ENCODE data around the gene EEF2. TPM values are rescaled to one million over a fixed set of nuclear protein-coding genes. Genes with fewer than 3 reads are reported as not detected.

Gene EEF2
- total RNA-seq, 2 donors from 2014 or later = 1,913 to 2,886 TPM

DNA sequence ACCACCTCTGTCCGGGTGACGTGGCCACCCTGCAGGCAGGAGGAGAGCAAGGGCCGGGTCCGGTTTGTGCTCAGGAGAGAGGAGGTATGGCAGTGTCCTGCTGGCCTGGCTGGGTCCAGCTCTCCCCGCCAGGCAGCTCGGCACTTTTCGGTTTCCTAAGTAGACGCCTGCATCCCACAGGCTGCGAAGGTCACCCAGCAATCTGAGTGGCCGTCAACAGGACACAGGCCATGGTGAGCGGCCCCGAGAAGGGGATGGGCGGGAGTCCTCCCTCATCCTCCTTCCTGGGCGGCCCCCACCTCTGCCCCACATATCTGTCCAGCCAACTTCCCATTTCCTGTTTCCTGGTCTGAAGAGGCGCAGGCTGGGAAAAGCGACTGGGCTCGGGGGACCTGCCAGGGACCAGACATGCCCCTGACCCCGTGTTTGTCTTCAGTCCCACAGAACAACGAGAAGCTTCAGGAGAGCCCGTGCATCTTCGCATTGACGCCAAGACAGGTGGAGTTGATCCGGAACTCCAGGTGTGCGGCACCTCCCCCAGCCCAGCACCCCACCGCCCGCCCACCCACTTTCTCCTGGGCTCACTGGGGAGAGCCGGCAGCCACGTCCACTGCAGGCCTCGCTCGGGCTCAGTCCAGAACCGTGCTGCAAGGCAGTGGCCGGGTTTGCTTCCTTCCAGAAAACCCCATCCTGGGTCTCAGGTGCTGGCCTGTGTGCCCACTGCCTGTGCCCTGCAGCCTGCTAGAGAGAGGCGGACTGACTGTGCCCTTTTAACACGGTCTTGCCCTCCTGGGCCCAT is 38.5 kb upstream of the EEF2 start:
- Mint-ChIP-seq H3K27ac (no peak overlapping the region), H3K4me3 (no peak overlapping the region), H3K4me1 (no peaks in the 10 kb centered on the region), H3K27me3 (ENCODE audit: insufficient read depth) (no peaks in the 10 kb centered on the region), H3K9me3 (peaks cover 3% of the 10 kb centered on the region), H3K36me3 (ENCODE audit: low read depth) (peaks cover 61% of the 10 kb centered on the region)
- no peaks in the 10 kb centered on the region for H3K27me3 ChIP-seq (ENCODE audit: control insufficient read depth, insufficient read depth, low read length, poor library complexity, severe bottlenecking)
- no peak overlapping the region for H3K27ac ChIP-seq (ENCODE audit: low read depth, low read length)
- WGBS, 2 experiments (ENCODE audit: insufficient coverage in 1 of 2, insufficient read length in 1 of 2) = 90 to 92% methylated on average over 22 to 34 of the region's 34 CpGs
- no peaks in the 10 kb centered on the region for H3K4me1 ChIP-seq (ENCODE audit: control insufficient read depth, insufficient read depth, low read length)
- peaks cover 6% of the 10 kb centered on the region for H3K9me3 ChIP-seq (ENCODE audit: control insufficient read depth, low read length)
- no peak overlapping the region for H3K9ac ChIP-seq (ENCODE audit: extremely low read depth, low read length, poor library complexity, severe bottlenecking)
- H3K36me3 ChIP-seq (ENCODE audit: control insufficient read depth, insufficient read depth, low read length) = peaks cover 40% of the 10 kb centered on the region
- no peak for DNase-seq
- H3K4me3 ChIP-seq (ENCODE audit: low read length) = no peak overlapping the region
- TF ChIP-seq, protein P1, sequence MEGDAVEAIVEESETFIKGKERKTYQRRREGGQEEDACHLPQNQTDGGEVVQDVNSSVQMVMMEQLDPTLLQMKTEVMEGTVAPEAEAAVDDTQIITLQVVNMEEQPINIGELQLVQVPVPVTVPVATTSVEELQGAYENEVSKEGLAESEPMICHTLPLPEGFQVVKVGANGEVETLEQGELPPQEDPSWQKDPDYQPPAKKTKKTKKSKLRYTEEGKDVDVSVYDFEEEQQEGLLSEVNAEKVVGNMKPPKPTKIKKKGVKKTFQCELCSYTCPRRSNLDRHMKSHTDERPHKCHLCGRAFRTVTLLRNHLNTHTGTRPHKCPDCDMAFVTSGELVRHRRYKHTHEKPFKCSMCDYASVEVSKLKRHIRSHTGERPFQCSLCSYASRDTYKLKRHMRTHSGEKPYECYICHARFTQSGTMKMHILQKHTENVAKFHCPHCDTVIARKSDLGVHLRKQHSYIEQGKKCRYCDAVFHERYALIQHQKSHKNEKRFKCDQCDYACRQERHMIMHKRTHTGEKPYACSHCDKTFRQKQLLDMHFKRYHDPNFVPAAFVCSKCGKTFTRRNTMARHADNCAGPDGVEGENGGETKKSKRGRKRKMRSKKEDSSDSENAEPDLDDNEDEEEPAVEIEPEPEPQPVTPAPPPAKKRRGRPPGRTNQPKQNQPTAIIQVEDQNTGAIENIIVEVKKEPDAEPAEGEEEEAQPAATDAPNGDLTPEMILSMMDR (conservative IDR thresholded peaks at IDR 0.05) = no peak

DNA sequence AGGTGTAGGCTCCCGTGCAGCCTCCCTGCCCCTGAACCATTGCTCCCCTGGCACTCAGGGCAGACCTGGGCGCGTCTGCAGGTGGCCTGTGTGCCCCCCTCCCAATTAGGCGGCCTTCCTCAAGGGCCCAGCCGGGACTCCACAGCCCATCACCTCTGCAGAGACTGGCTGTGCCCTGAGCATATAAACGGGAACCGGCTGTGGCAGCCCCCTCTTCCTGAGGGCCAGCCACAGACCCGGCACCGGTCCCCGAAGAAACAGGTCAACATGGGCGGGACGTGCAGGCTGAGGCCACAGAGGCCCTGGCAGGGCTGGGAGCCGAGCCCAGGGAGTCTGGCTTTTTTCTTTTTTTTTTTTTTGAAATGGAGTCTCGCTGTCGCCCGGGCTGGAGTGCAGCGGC is 34.3 kb upstream of the EEF2 start:
- H3K4me3 Mint-ChIP-seq = no peak overlapping the region
- H3K27ac Mint-ChIP-seq = no peak overlapping the region
- no peaks in the 10 kb centered on the region for H3K4me1 ChIP-seq (ENCODE audit: control insufficient read depth, insufficient read depth, low read length)
- peaks cover 6% of the 10 kb centered on the region for H3K9me3 ChIP-seq (ENCODE audit: control insufficient read depth, low read length)
- H3K27me3 ChIP-seq (ENCODE audit: control insufficient read depth, insufficient read depth, low read length, poor library complexity, severe bottlenecking) = no peaks in the 10 kb centered on the region
- no peak for DNase-seq
- peaks cover 3% of the 10 kb centered on the region for H3K9me3 Mint-ChIP-seq
- H3K36me3 Mint-ChIP-seq (ENCODE audit: low read depth) = peaks cover 51% of the 10 kb centered on the region
- WGBS, 2 experiments (ENCODE audit: insufficient coverage in 1 of 2, insufficient read length in 1 of 2) = 96 to 97% methylated on average over 6 to 17 of the region's 17 CpGs
- H3K27ac ChIP-seq (ENCODE audit: low read depth, low read length) = no peak overlapping the region
- peaks cover 38% of the 10 kb centered on the region for H3K36me3 ChIP-seq (ENCODE audit: control insufficient read depth, insufficient read depth, low read length)
- no peak overlapping the region for H3K9ac ChIP-seq (ENCODE audit: extremely low read depth, low read length, poor library complexity, severe bottlenecking)
- no peak overlapping the region for H3K4me3 ChIP-seq (ENCODE audit: low read length)
- TF ChIP-seq, protein P1 (conservative IDR thresholded peaks at IDR 0.05) = no peak
- no peaks in the 10 kb centered on the region for H3K4me1 Mint-ChIP-seq
- H3K27me3 Mint-ChIP-seq (ENCODE audit: insufficient read depth) = no peaks in the 10 kb centered on the region

DNA sequence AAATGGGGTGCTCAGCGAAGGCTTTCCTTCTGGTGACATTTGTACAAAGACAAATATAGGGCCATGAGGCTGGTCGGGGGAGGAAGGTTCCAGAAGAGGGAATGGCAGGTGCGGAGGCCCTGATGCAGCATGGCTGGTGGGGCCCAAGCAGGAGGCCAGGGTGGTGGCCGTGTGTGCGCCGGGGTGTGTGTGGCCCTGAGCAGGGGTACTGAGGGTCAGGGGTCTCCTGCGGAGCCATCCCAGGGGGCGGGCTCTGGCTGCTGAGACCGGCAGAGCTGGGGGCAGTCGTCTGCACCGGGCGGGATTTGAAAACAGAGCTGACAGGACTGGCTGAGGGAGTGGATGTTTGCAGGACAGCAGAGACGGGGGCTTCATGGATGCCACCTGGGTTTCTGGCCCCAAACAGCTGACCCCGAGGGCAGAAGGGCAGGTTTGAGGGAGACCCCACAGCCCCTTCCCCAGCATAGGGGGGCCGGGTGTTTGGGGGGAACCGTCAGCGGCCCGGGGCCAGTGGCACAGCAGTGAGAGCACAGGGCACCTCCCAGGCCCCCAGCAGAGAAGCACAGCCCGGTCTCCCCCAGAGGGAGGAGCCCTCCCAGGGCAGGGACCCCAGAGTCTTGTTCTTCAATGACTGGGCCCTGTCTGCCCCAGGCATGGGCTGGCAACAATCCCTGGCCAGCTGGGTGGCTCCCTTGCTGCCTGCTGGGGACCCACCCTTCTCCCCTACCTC is 33.7 kb upstream of the EEF2 start:
- H3K9me3 ChIP-seq (ENCODE audit: control insufficient read depth, low read length) = peaks cover 6% of the 10 kb centered on the region
- H3K36me3 ChIP-seq (ENCODE audit: control insufficient read depth, insufficient read depth, low read length) = peaks cover 34% of the 10 kb centered on the region
- no peak overlapping the region for H3K27ac Mint-ChIP-seq
- H3K9ac ChIP-seq (ENCODE audit: extremely low read depth, low read length, poor library complexity, severe bottlenecking) = no peak overlapping the region
- no peaks in the 10 kb centered on the region for H3K4me1 Mint-ChIP-seq
- H3K36me3 Mint-ChIP-seq (ENCODE audit: low read depth) = peaks cover 45% of the 10 kb centered on the region
- H3K4me3 ChIP-seq (ENCODE audit: low read length) = no peak overlapping the region
- no peaks in the 10 kb centered on the region for H3K4me1 ChIP-seq (ENCODE audit: control insufficient read depth, insufficient read depth, low read length)
- no peak overlapping the region for H3K27ac ChIP-seq (ENCODE audit: low read depth, low read length)
- H3K4me3 Mint-ChIP-seq = no peak overlapping the region
- TF ChIP-seq, protein P1 (conservative IDR thresholded peaks at IDR 0.05) = no peak
- H3K9me3 Mint-ChIP-seq = peaks cover 3% of the 10 kb centered on the region
- DNase-seq = no peak
- H3K27me3 Mint-ChIP-seq (ENCODE audit: insufficient read depth) = no peaks in the 10 kb centered on the region
- WGBS, 2 experiments (ENCODE audit: insufficient coverage in 1 of 2, insufficient read length in 1 of 2) = 91 to 94% methylated on average over 12 to 19 of the region's 19 CpGs
- no peaks in the 10 kb centered on the region for H3K27me3 ChIP-seq (ENCODE audit: control insufficient read depth, insufficient read depth, low read length, poor library complexity, severe bottlenecking)

Data from endodermal cell (in vitro differentiated cells).